Measurements from ENCODE around the gene AAGAB.
A peak's percentile ranks its signal among the peaks of the same experiment; 100 is the strongest.
"Not testable (repeated sequence)": the region's sequence is repeated elsewhere in the genome, so short reads cannot be mapped to it uniquely, and the experiment has no call there.

The AAGAB gene

GRCh38 chr15:67170143-67170925, 84.1 kb downstream of the AAGAB start:
- DNase-seq = no peak

DNA sequence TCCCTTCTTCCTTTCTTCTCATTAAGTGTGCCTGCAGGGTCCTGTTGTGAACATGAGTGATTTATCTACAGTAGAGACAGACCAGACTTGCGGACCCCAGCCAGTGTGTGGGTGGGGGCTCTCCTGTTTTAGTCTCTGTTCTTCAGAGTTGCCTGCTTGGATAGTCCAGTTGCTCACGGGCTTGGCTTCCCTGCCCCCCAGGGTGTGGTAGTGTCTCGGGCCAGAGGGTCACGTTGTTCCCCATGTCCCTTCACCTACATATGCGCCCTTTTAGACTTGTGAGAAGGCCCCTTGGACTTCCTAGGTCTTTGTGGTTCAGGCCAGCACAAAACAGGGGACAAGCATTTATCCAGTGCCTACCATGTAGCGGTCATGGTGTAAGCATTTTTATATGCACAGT, 85.8 kb downstream of the AAGAB start:
- DNase-seq = no peak

- DNase-seq = no peak
Observed at GRCh38 chr15:67167091-67167490, 87.4 kb downstream of the AAGAB start.

GRCh38 chr15:67166280-67167009, 88.0 kb downstream of the AAGAB start:
- DNase-seq = no peak

- DNase-seq = no peak
Observed at GRCh38 chr15:67165254-67166253, 88.9 kb downstream of the AAGAB start.

GRCh38 chr15:67164811-67165253, 89.6 kb downstream of the AAGAB start:
- DNase-seq = no peak

- DNase-seq = peak in 1 of 2 experiments; percentile 7
Observed at GRCh38 chr15:67164401-67164791, 90.1 kb downstream of the AAGAB start.

DNA sequence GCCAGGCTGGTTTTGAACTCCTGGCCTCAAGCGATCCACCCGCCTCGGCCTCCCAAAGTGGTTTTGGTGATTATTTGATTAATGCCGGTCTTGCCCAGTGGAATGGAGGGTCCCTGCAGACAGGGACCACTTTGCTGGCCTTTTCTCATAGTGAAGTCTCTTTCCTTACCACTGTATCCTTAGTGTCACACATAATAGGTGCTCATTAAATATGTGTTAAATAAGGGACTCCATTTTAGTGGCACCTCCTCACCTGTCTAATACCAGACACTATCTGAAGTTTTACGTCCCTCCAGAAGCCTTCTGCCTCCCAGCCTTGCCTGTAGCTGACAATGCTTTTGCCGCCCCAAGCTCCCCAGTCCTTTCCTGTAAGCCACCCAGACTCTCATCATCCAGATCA, 91.3 kb downstream of the AAGAB start:
- no peak for DNase-seq

- DNase-seq = no peak
Observed at GRCh38 chr15:67161881-67162280, 92.6 kb downstream of the AAGAB start.

GRCh38 chr15:67161412-67161811, 93.0 kb downstream of the AAGAB start:
- no peak for DNase-seq

GRCh38 chr15:67158367-67158766, 96.1 kb downstream of the AAGAB start:
- no peak for DNase-seq

- DNase-seq = no peak
Observed at GRCh38 chr15:67157521-67158252, 96.8 kb downstream of the AAGAB start.

DNA sequence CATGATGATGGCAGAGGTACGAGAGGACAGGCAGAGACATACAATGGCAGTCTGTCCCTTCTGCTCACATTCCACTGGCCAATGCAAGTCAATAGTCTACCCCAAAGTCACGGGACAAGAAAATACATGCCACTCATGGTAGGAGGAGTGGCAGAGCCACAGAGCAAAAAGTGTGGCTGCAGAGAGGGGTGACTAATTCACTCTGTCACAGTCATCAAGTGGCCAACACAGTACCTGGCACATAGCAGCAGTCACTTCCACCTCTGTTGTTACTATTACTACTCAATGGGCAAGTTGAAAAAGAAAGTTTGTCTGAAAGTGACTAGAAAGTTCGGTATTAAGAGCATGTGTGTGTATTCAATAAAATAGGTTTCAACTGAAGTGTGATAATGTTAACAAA, 97.6 kb downstream of the AAGAB start:
- no peak for DNase-seq

GRCh38 chr15:67156426-67156825, 98.0 kb downstream of the AAGAB start:
- DNase-seq = no peak

- no peak for DNase-seq
Observed at GRCh38 chr15:67154249-67154648, 100.2 kb downstream of the AAGAB start.

GRCh38 chr15:67153044-67153443, 101.4 kb downstream of the AAGAB start:
- DNase-seq = not testable (repeated sequence)

GRCh38 chr15:67152429-67152828, 102.0 kb downstream of the AAGAB start:
- no peak for DNase-seq

All from NCI-H187 (cell line).